ENCODE data around the gene RPTOR.

The RPTOR gene

DNA sequence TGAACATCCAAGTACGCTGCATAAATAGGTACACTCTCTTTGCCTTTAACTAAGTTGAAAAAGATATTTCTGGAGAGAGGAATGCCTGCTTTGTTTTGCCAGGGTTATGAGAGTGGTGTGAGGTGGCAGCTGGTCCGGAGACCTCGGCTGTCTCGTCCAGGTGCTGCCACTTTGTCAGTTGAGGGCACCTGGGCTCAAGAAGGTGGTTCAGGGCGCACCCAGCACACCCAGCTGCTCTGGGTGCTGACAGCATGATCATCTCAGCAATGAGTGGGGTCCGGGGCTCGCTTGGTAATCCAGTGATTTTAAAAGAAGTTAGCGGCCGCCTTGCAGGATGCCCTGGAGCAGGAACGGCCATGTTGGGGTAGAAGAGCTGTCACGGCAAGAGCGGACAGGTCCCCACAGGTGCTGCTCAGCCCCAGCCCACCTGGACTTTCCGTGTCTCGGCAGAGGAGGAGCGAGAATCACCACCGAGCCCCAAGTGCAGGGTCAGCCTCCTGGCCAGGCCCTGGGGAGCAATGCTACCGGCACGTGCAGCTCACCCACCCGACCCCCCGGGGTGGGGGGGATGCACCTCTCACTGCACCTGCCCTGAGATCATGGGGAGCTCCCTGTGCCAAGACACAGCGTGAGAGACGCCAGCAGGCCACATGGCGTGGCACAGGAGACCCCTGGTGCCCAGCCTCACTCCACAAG, 379.6 kb downstream of the RPTOR start:
- no peak for DNase-seq

DNA sequence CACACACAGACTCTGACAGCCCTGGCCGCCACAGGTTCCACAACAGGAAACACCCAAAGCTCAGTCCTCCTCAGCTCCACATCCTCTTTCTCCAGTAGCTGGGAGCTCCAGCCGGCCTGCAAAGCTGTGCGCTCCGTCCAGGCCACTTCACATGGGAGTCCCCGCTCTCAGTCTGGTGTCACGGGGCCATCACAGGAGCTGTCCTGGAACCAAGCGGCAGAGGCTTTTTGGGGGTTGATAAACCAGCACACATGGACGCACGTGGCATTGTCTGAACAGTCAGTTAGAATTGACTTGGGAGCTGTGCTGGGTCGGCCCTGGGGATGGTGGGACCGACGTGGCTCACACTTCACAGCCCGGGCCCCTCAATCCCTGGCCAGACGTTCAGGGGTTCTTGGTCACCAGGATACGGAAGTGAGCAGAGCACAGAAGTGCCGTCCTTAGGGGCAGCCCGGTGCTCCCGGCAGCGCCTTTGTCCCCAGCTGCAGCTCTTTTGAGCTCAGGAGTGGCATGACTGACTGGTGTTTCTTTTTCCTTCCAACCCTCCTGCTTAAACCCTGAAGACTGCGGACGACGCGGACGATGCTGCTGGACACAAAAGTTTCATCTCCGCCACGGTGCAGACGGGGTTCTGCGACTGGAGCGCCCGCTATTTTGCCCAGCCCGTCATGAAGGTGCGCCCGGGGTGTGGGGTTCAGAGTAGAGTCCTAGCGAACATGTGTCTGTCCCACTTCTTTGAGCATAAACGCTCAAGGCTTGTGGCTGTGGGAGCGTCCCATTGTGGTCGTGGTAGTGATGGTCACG, 380.4 kb downstream of the RPTOR start:
- no peak for DNase-seq

DNA sequence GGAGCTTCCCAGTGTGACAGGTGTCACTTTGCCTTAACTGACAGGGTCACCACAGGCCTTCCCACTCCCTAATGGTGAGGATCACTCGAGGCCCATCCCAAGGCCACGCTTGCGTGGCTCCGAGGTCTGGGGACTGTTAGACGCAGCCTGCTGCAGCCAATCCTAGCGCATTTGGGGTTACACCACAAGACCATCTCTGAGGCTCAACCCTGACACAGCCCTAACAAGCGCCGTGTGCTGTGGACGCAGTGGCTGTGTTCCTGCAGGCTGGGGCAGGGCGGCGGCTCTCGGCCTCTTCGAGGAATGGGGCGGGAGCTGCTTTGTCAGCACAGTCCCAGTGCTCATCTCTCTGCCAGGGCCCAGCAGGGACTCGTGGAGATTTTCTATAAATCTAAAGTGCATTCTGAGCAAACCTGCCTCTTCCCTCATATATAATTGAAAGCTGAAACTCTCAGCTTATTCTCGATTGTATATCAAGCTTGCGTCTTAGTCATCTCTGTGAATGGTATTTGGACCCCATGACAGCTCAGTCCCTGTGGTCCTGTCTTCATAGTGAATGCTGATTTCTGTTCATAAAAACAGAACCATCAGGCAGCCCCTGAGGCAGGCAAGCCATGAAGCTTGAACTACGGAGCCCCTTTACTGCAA, 381.2 kb downstream of the RPTOR start:
- DNase-seq = no peak

DNA sequence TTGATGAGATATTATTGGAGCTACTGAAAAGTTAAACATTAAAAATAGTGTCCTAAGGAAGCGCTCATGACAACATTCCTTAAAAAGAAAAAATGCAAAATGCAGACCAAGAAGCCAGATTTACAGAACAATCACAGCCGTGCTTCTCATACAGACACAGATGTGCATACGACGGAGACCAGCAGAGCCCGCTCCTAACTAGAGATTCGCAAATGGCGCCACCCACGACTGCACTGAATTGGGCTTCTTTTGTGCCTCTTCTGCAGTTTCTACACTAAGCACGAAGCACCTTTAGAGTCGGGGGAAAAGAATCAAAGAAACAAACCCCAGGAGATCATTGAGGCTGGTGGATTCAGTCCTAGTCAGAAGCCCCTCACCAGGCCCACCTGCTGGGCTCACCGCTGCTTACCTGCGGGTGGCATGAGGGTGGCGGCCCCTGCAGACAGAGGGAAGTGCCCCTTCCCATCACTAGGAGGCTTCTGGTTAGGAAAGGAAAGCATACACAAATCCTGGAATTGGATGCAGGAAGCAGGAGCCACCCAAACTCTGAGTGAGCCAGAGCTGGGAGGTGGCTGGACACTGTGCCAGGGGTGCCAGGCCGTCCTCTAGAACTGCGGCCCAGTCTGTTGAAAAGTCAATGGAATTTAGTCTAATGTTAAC, 382.1 kb downstream of the RPTOR start:
- no peak for DNase-seq

DNA sequence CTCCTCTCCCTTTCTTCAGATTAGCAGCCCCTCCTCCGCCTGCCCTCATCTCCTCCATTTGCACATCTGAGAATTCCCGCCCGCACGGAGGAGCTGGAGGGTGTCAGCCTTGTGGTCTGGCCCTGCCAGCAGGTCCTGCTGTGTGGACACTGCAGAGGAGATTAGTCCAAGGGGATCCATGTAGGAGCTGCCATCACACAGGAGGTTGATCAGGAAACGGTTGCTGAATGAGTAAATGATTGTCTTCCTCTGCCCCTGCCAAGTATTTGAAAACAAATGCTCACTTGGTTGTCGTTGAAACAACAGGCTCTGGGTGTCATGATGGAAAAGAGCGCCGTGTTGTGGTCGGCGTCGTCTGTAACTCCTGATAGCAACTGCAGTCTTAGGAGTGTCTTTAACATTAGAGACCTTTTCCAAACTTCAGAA, 383.2 kb downstream of the RPTOR start:
- no peak for DNase-seq

DNA sequence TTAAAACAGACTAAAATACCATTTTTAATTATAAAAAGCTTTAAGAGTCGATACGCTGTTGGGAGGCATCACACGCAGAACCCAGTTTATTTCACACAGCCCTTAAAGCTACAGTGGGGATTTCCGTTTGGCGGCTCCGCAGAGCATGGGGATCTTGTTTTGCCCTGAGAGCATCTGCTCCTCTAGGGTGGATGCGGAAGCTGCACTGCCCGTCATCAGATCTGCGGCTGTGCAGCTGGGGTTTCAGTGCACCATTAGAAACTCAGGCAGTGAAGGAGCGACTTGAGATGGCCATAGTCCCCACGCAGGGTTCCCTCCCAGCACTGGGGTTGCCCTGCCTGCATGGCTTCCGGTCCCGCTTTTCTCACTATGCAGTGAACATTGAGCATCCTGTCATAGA, 384.8 kb downstream of the RPTOR start:
- DNase-seq = no peak

DNA sequence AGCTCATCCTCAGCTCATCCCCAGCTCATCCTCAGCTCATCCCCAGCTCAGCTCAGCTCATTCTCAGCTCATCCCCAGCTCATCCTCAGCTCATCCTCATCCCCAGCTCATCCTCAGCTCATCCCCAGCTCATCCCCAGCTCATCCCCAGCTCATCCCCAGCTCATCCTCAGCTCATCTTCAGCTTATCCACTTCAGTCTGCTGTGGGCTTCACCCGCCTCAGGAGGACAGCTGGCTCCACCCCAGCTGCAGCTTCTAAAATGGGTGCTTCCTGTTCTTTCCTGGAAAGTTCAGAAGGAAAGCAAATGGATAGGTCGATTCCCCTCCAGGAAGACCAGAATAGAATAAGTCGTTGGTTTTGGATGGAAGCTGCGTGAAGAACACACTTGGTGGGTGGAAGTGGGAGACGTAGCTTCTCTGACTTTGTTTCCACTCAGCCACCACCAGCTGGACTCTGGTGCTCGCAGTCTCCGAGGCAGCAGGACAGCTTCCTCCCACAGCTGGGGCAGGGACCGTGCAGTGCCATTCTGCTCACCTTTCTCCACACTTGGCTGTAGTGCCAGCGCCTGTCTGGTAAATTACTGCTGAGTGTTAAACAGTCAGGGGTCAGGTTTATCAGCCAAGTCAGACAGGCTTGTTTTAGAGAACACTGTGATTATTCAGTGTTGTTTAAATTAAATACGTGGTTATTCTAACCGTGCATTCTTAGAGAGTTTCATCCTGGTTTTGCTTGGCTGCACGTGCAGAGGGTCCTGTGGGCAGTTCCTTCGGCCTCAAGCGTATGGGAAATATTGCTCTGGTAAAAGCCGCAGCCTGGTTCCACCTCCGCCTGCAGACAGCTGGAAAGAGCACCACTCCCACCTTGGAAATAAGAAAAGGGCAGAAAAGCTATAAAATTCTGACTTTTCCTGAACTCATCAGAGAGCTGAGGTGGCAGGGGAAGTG, 386.0 kb downstream of the RPTOR start:
- no peak for DNase-seq

DNA sequence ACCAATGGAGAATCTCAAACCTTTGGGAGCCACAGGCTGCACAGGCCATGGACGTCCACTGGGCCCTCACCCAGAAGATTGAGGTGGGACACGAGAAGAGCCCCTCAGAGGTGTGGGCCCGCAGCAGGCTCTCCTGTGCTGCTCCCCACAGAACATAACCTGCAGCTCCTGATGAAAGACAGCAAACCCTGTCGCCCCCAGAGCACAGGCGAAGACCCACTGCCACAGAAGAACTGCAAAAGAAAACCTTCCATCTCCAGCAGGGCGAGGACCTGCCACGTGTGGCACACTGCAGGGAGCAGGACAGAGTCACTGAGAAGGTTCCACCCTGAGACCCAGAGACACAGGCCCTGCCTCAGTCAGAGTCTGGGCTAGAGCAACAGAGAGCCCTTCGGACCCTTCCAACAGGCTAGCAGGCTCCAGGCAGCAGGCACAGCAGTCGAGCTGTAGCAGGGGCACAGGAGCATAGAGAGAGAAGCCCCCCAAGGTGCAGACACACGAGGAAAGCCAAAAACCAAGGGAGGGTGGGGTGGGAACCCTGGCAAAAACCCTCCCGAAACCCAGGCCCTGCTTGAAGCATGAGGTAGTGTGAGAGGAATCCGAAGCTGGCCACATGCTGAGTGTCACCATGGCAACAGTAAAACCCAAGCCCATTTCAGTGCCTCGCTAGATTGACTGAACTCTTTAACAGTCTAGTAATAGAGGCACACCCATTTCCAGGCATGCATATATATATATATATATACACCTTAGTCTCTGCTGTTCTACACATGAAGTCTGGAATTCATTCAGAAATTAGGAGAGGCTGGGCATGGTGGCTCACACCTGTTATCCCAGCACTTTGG, 387.0 kb downstream of the RPTOR start:
- no peak for DNase-seq

DNA sequence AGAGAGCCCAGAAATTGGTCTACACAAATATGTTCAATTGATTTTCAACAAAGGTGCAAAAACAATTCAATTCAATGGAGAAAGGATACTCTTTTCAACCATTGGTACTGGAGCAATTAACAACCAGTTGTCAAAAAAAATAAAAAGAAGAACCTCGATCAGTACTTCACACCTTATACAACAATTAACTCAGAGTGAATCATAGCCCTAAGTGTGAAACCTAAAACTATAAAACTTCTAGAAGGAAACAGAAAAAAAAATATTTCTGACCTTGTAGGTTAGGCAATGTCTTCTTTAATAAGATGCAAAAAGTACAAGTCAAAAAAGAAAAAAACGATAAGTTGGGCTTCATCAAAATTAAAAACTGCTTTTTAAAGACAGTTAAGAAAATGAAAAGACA, 390.9 kb downstream of the RPTOR start:
- DNase-seq = no peak

DNA sequence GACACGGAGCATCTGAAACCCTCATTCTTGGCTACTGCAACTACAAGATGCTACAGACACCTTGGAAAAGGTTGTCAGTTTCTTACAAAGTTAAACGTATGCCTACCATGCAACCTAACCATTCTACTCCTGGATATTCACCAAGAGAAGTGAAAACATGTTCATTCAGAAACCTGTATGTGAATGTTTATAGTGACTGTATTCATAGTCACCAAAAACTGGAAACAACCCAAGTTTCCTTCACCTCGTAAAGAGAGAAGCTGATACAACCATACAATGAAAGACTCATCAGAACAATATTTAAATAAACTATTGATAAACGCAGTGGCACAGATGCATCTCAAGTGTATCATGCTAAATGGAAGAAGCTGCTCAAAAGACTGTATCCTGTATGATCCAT, 391.6 kb downstream of the RPTOR start:
- DNase-seq = no peak

DNA sequence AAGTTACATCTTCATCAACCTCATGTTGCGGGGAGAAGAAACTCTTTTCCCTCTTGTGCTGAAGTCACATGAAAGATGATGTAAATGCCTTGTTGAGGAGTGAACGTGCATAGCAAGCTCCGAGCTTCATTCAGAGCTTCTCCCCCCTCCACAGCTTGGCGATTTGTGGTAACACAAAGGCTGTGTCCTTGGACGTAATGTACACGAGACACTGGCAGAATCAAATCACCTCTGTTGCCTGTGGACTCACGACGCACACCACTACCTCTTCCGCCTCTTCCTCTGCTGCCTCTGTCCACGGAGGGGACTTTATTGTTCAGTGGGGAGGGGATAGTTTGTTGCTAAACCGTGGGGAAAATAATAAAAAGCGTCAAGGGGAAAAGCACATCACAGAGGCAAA, 392.1 kb downstream of the RPTOR start:
- DNase-seq = no peak

DNA sequence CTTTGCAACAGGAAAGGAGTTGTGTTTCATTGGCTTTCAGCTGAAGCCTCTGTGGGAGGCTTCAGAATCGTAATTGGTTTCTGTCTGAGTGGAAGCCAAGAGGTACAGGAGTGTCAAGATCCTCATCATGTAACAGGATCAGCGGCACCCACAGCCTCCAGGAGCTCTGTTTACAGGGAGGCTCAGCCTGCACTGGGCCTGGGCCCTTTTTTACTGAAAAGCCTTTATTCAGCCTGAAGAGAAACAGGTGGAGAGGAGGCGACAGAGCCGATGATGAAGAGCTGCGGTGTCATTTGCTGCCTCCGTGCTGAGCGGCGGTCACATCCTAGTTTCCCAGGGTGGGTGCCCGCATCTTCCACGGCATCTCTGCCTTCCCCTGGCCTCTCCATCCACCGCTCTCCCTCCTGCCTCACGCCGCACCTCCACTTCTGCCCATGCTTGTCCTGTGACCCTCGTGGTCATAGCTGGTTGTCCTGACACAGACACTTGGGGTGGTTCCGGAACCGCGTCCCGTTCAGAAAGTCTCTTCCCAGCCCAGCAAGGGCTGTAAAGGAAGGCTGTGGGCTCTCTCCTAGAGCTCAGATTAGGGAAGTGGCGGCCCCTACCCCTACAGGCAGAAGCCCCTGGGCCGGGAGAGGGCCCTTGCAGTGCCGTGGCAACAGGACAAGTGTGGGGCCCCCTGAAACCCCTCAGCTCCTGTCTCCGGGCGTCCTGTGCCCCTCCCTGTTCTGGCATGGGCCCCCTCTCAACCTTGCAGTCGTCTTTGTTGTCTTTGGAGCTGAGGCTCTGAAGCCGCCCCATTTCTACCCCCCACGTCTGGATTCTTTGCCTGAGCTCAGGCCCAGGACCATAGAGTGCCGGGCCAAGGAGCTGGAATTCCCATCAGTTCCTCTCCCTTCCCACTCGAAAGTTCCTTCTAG, 393.1 kb downstream of the RPTOR start:
- DNase-seq = no peak

DNA sequence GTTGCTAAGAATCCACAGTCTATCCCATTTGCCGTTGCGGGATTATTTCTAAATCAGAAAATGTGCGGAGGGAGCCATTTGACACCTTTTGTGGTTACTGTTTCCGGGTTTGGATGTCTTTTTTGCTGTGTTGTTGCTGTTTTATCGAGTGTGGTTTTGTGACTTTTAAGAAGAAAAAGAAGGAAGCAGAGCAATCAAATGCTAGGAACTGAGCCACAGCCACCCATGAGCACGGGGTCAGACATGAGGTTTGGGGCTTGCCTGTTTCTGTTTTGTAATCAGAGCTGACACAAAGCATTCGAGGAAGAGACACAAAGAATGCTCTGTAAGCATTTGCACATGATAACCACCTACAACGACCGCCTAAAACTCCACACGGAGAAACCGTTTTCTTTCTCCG, 393.9 kb downstream of the RPTOR start:
- DNase-seq = no peak

DNA sequence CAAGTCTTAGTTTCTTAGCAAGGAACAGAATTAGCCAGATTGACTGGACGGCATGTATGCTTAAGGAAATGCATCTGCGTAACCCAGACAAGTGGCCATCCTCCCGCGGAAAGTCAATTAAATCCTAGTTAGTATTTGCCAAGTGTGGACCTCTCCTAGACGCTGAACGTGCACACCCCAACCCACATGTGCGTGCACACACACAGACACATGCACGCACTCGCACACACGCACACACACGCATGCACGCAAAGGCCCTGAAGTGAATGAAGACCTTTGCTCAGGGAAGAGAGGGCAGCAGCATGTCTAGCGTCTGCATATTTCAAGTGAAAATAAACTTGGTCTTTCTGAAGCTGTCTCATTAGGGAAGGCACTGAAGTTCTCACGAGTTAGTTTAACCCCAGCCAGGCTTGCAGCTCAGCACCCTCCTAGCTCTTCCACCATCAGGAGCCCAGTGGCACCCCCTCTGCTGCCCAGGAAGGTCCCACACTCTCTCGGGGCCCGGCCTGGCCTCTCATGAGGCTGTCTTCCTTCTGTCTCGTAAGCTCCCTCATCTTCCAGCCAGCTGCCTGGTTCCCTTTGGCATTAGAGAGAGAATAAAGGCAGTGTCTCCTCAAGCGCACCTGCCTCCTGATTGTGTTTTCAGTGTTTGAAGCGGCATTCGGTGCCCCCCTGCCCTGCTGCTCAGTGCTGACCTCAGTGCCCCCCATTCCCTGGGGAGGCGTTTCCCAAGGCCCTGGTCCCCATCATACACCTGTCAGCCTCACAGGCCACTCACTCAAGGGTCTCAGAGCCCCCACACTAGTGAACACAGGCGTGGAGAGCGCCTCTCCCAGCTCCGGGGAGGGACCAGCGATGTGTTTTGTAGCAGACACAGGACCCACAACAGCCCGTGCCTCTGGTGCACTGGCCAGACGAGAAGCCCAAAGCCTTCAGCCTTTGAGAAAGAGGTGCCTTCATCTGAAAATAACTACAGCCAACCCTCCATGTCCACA, 394.8 kb downstream of the RPTOR start:
- no peak for DNase-seq

DNA sequence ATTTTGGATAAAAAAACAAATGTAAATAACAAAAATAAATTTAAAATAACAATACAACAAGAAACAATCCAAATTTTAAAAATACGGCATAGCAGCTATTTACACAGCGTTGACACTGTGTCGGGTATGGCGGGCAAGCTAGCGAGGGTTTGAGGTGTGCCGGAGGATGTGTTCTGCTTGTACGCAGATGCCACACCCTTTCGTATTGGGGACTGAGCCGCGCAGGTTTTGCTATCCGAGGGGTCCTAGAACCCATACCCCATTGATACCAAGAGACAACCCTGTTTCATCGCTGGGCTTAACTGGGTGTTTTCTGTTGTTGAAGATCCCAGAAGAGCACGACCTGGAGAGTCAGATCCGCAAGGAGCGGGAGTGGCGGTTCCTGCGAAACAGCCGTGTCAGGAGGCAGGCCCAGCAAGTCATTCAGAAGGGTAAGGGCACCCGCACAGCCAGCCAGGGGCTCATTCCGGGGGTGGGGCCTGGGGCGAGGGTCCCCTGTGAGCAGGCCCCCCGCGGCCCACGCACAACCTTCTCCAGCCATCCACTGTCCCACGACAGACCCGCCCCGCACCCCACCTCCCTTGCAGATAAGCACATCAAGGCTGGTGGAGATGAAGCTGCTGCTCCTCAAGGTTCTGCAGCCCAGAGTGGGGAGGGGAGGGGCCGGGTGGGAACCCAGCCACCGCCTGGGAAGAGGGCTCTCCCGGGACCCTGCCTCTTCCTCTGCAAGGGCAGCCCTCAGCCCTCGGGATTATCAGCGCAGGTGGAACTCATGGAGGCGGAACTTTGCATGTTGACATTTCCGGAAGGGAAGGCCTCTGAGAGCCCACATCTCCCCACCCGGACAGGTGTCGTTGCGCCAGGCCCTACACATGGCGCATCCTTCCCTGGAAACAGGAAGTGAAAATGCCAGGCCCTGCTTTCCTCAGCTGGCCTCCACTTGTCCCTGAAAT, 395.8 kb downstream of the RPTOR start:
- no peak for DNase-seq

DNA sequence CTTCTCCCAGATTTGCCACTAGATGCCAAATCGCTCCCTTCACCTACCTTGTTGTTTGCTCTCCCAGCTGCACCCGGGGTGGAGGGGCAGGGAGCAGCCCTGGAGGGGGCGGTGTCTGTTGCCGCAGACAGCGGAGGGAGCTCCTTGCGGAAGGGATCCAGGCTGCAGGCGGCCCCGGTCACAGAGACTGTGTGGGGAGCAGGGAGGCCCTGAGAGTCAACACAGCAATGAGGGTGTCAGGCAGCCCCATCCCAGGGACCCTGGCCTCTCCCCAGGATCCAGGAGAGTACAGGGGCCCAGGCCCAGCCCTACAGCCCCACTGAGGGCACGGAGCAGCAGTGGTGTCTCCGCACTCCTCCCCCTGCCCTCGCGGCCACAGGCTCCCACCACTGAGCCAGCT, 396.5 kb downstream of the RPTOR start:
- no peak for DNase-seq

DNA sequence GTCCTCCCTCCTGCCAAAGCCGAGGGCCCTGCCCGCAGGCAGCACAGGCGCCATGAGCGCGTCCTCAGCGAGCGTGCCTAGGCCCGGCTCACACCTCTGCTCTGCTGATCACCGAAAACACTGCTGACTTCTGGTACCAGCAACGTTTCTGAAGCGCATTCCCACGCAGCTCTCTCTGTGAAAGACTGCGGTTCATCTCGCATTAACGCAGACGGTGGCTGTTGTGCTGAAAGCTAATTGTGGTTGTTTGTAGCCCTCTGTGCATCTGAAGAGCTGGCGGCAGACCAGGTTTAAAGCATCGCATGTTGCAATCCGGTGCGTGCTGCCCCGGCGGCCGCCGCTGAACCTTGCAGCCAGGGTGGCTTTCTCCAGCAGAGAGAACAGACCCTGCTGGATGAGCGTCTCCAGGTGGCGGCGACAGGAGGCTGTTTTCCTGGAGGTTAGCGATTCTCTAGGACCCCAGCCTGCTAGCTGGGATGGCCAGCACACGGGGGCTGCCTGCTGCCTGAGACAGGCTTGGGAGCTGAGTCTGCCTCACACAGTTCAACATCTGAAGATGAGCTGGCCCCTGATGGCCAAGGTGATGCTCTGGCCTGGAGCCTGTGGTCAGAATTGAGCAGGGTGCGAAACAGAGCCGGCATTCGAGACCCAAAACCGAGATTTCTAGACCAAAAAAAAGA, 397.2 kb downstream of the RPTOR start:
- no peak for DNase-seq
